Caco-2 (cell line): Measurements from ENCODE around the gene SAG. TPM values are rescaled to one million over a fixed set of nuclear protein-coding genes. Genes with fewer than 3 reads are reported as not detected.

Experiments used
- BruUV-seq: library from RNA; stranded (reverse); fragments of 400-500 nt; replicated peaks from 2 replicates; lab custom pipeline; 2021; lab: Mats Ljungman, UMichigan
- CTCF ChIA-PET: fragments of 300-600 bp; sonication (Branson Sonifier 250); formaldehyde crosslinking; loops from one replicate; lab custom pipeline; 2022; ENCODE audit warnings: antibody characterized with exemption; lab: Charles Lee
- POLR2A ChIA-PET: fragments of 300-600 bp; sonication (Branson Sonifier 250); formaldehyde crosslinking; loops from one replicate; lab custom pipeline; 2022; ENCODE audit warnings: antibody characterized with exemption; lab: Charles Lee
- DNase-seq, 2 experiments: peaks; one replicate each; pipeline versions ENCODE4 v3.0.0 to v3.0.0-alpha.2; 2020 to 2022
- H3K27me3 ChIP-seq: replicated peaks from 2 replicates; pipeline ENCODE4 v1.6.0; 2011; ENCODE audit warnings: low read length; ENCODE audit not compliant: control insufficient read depth, insufficient read depth
- H3K36me3 ChIP-seq: 2 replicates; pipeline ENCODE4 v1.5.1; 2011; ENCODE audit warnings: low read length; ENCODE audit not compliant: control insufficient read depth, insufficient read depth
- H3K4me1 ChIP-seq: fragments of 250-450 bp; sonication (Bioruptor Pico); 2 replicates; pipeline ENCODE4 v1.5.1; 2020; ENCODE audit warnings: mild to moderate bottlenecking
- H3K4me3 ChIP-seq: 2 replicates; pipeline ENCODE4 v1.5.1; 2011; ENCODE audit warnings: low read depth, mild to moderate bottlenecking, control low read depth, low read length
- H3K9me3 ChIP-seq: fragments of 250-450 bp; sonication (Bioruptor Pico); 2 replicates; pipeline ENCODE4 v1.5.1; 2020; ENCODE audit warnings: mild to moderate bottlenecking, moderate library complexity
- H3K27ac Mint-ChIP-seq: one replicate; pipeline ENCODE4 v1.8.0; 2022; ENCODE audit warnings: mixed read lengths; ENCODE audit not compliant: unreplicated experiment
- H3K27me3 Mint-ChIP-seq: one replicate; pipeline ENCODE4 v1.8.0; 2022; ENCODE audit warnings: mixed read lengths; ENCODE audit not compliant: insufficient read depth, unreplicated experiment
- H3K36me3 Mint-ChIP-seq: one replicate; pipeline ENCODE4 v1.8.0; 2022; ENCODE audit warnings: mild to moderate bottlenecking, mixed read lengths; ENCODE audit not compliant: insufficient read depth, unreplicated experiment
- H3K4me1 Mint-ChIP-seq: one replicate; pipeline ENCODE4 v1.8.0; 2022; ENCODE audit warnings: low read depth, mixed read lengths; ENCODE audit not compliant: unreplicated experiment
- H3K4me3 Mint-ChIP-seq: one replicate; pipeline ENCODE4 v1.8.0; 2022; ENCODE audit warnings: mild to moderate bottlenecking, moderate library complexity, mixed read lengths; ENCODE audit not compliant: unreplicated experiment
- H3K9me3 Mint-ChIP-seq: one replicate; pipeline ENCODE4 v1.8.0; 2022; ENCODE audit warnings: mixed read lengths; ENCODE audit not compliant: unreplicated experiment
- intact Hi-C: fragments of 100-400 bp; cut with micrococcal nuclease; formaldehyde crosslinking; loops from one replicate; pipeline ENCODE4 v1.10.0; 2022; ENCODE audit not compliant: unreplicated experiment
- total RNA-seq: library from RNA; stranded (reverse); gene quantifications from 2 replicates; pipeline ENCODE4 v1.2.3, GENCODE V29; 2022
- TF ChIP-seq, protein P1 (sequence below), 2 experiments: fragments of 200-600 bp in 1 of 2; IDR thresholded peaks; 1 replicate in 1 of 2; 2 replicates in 1 of 2; pipeline versions ENCODE4 v1.5.1 to v1.8.0; 2011 to 2022; ENCODE audit warnings: antibody characterized with exemption in 1 of 2, control low read depth in 1 of 2, inconsistent platforms in 1 of 2, low read depth in 1 of 2, low read length in 1 of 2, mild to moderate bottlenecking in 1 of 2, moderate library complexity in 1 of 2; ENCODE audit not compliant: insufficient read depth in 1 of 2, severe bottlenecking in 1 of 2, unreplicated experiment in 1 of 2

SAG gene
- total RNA-seq, 1 experiment from 2014 or later = not detected

DNA sequence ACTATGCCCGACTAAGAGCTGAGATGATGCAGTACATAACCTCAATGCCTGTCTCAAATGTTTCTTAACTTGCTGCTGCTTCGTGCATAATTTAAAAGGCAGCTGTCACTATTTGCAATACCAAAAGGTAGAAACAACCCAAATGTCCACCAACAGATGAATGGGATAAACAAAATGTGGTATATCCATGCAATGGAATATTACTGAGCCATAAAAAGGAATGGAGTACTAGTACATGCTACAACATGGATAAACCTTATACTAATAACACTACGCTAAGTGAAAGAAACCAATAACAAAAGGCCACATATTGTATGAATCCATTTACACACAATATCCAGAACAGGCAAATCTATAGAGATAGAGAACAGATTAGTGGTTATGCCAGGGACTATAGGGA is 33.7 kb downstream of the SAG start:
- H3K27me3 Mint-ChIP-seq = no peaks in the 10 kb centered on the region
- CTCF ChIA-PET = interaction anchor here (0.5 kb wide), 1 partner anchor 102 kb away, joined by 3 read pairs; no protein-coding TSS in a partner anchor
- Histone ChIP-seq H3K27me3 (no peaks in the 10 kb centered on the region), H3K36me3 (no peaks in the 10 kb centered on the region), H3K4me3 (no peak overlapping the region), H3K4me1 (peaks cover 7% of the 10 kb centered on the region), H3K9me3 (no peaks in the 10 kb centered on the region)
- intact Hi-C loops = no loop called here
- BruUV-seq = no TSS peak
- no peak overlapping the region for H3K4me3 Mint-ChIP-seq
- H3K9me3 Mint-ChIP-seq = no peaks in the 10 kb centered on the region
- POLR2A ChIA-PET = no interaction called here
- H3K36me3 Mint-ChIP-seq = no peaks in the 10 kb centered on the region
- no peak overlapping the region for H3K27ac Mint-ChIP-seq
- TF ChIP-seq, protein P1, sequence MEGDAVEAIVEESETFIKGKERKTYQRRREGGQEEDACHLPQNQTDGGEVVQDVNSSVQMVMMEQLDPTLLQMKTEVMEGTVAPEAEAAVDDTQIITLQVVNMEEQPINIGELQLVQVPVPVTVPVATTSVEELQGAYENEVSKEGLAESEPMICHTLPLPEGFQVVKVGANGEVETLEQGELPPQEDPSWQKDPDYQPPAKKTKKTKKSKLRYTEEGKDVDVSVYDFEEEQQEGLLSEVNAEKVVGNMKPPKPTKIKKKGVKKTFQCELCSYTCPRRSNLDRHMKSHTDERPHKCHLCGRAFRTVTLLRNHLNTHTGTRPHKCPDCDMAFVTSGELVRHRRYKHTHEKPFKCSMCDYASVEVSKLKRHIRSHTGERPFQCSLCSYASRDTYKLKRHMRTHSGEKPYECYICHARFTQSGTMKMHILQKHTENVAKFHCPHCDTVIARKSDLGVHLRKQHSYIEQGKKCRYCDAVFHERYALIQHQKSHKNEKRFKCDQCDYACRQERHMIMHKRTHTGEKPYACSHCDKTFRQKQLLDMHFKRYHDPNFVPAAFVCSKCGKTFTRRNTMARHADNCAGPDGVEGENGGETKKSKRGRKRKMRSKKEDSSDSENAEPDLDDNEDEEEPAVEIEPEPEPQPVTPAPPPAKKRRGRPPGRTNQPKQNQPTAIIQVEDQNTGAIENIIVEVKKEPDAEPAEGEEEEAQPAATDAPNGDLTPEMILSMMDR (IDR thresholded peaks at IDR 0.05; ENCODE audit: insufficient read depth in 1 of 2, low read depth in 1 of 2, low read length in 1 of 2, severe bottlenecking in 1 of 2, unreplicated experiment in 1 of 2) = no peak
- H3K4me1 Mint-ChIP-seq = peaks cover 1% of the 10 kb centered on the region
- no peak for DNase-seq

GRCh38 chr2:233342301-233342700 is 34.7 kb downstream of the SAG start:
- CTCF ChIA-PET = interaction anchor here (0.6 kb wide), 1 partner anchor 368 kb away, joined by 8 read pairs; no protein-coding TSS in a partner anchor
- H3K9me3 Mint-ChIP-seq = no peaks in the 10 kb centered on the region
- no peaks in the 10 kb centered on the region for H3K36me3 Mint-ChIP-seq
- peaks cover 8% of the 10 kb centered on the region for H3K4me1 Mint-ChIP-seq
- Histone ChIP-seq H3K4me1 (peaks cover 15% of the 10 kb centered on the region), H3K27me3 (no peaks in the 10 kb centered on the region), H3K36me3 (no peaks in the 10 kb centered on the region), H3K9me3 (no peaks in the 10 kb centered on the region), H3K4me3 (no peak overlapping the region)
- POLR2A ChIA-PET = no interaction called here
- H3K4me3 Mint-ChIP-seq = no peak overlapping the region
- intact Hi-C loops = no loop called here
- no peak overlapping the region for H3K27ac Mint-ChIP-seq
- TF ChIP-seq, protein P1 (IDR thresholded peaks at IDR 0.05; ENCODE audit: insufficient read depth in 1 of 2, low read depth in 1 of 2, low read length in 1 of 2, severe bottlenecking in 1 of 2, unreplicated experiment in 1 of 2) = no peak
- DNase-seq = no peak
- H3K27me3 Mint-ChIP-seq = no peaks in the 10 kb centered on the region
- BruUV-seq = no TSS peak

GRCh38 chr2:233343171-233343705 is 35.6 kb downstream of the SAG start:
- ChIA-PET CTCF (no interaction called here), POLR2A (no interaction called here)
- H3K4me1 Mint-ChIP-seq = peaks cover 18% of the 10 kb centered on the region
- H3K4me3 ChIP-seq = no peak overlapping the region
- no peaks in the 10 kb centered on the region for H3K9me3 Mint-ChIP-seq
- no peak overlapping the region for H3K27ac Mint-ChIP-seq
- H3K36me3 ChIP-seq = no peaks in the 10 kb centered on the region
- H3K9me3 ChIP-seq = no peaks in the 10 kb centered on the region
- H3K27me3 ChIP-seq = no peaks in the 10 kb centered on the region
- H3K4me3 Mint-ChIP-seq = no peak overlapping the region
- no peaks in the 10 kb centered on the region for H3K27me3 Mint-ChIP-seq
- TF ChIP-seq, protein P1 (IDR thresholded peaks at IDR 0.05; ENCODE audit: insufficient read depth in 1 of 2, low read depth in 1 of 2, low read length in 1 of 2, severe bottlenecking in 1 of 2, unreplicated experiment in 1 of 2) = no peak
- no peak for DNase-seq
- no TSS peak for BruUV-seq
- no peaks in the 10 kb centered on the region for H3K36me3 Mint-ChIP-seq
- intact Hi-C loops = no loop called here
- H3K4me1 ChIP-seq = peaks cover 25% of the 10 kb centered on the region
